ENCODE measurements around the gene NPAS1.
"Not testable (repeated sequence)": the region's sequence is repeated elsewhere in the genome, so short reads cannot be mapped to it uniquely, and the experiment has no call there.

NPAS1 gene

GRCh38 chr19:47047763-47048405 is 28.2 kb downstream of the NPAS1 start:
- ATAC-seq = peak; percentile 44 to 52

- ATAC-seq = no peak
Observed at GRCh38 chr19:47049307-47049700, 29.7 kb downstream of the NPAS1 start.

- ATAC-seq = not testable (repeated sequence)
Observed at GRCh38 chr19:47050562-47050961, 30.9 kb downstream of the NPAS1 start.

GRCh38 chr19:47056411-47056810 is 36.8 kb downstream of the NPAS1 start:
- ATAC-seq = no peak

- ATAC-seq = no peak
Observed at GRCh38 chr19:47057328-47057727, 37.7 kb downstream of the NPAS1 start.

GRCh38 chr19:47058621-47059022 is 39.0 kb downstream of the NPAS1 start:
- no peak for ATAC-seq

- no peak for ATAC-seq
Observed at GRCh38 chr19:47063874-47064273, 44.2 kb downstream of the NPAS1 start.

- no peak for ATAC-seq
Observed at GRCh38 chr19:47065242-47065641, 45.6 kb downstream of the NPAS1 start.

- no peak for ATAC-seq
Observed at GRCh38 chr19:47066376-47067214, 47.0 kb downstream of the NPAS1 start.

- ATAC-seq = no peak
Observed at GRCh38 chr19:47067215-47067847, 47.7 kb downstream of the NPAS1 start.

- no peak for ATAC-seq
Observed at GRCh38 chr19:47068246-47068645, 48.6 kb downstream of the NPAS1 start.

GRCh38 chr19:47068876-47069406 is 49.3 kb downstream of the NPAS1 start:
- no peak for ATAC-seq

- no peak for ATAC-seq
Observed at GRCh38 chr19:47069795-47070194, 50.2 kb downstream of the NPAS1 start.

- ATAC-seq = no peak
Observed at GRCh38 chr19:47070756-47071155, 51.1 kb downstream of the NPAS1 start.

GRCh38 chr19:47071731-47072130 is 52.1 kb downstream of the NPAS1 start:
- ATAC-seq = no peak

GRCh38 chr19:47072323-47072722 is 52.7 kb downstream of the NPAS1 start:
- ATAC-seq = no peak

GRCh38 chr19:47073574-47073973 is 53.9 kb downstream of the NPAS1 start:
- no peak for ATAC-seq

- no peak for ATAC-seq
Observed at GRCh38 chr19:47074621-47075020, 55.0 kb downstream of the NPAS1 start.

GRCh38 chr19:47075179-47075810 is 55.7 kb downstream of the NPAS1 start:
- ATAC-seq = no peak

GRCh38 chr19:47075941-47076340 is 56.3 kb downstream of the NPAS1 start:
- ATAC-seq = no peak

GRCh38 chr19:47078351-47078750 is 58.7 kb downstream of the NPAS1 start:
- not testable (repeated sequence) for ATAC-seq

GRCh38 chr19:47081095-47081494 is 61.5 kb downstream of the NPAS1 start:
- no peak for ATAC-seq

GRCh38 chr19:47082493-47082892 is 62.9 kb downstream of the NPAS1 start:
- no peak for ATAC-seq
